Measurements from ENCODE around the gene HEMGN. TPM values are rescaled to one million over a fixed set of nuclear protein-coding genes. Genes with fewer than 3 reads are reported as not detected.

The HEMGN gene
- total and polyA plus RNA-seq, 10 of the 15 experiments (the other 5 are each of a cell fraction or from before 2014, with no cell fraction given), result 0.03 to 0.28 (median 0.09) TPM; not detected in 4

GRCh38 chr9:97889941-97890887 is 47.8 kb downstream of the HEMGN start (continued):
- TF ChIP-seq CHD4 (IDR thresholded peaks at IDR 0.05) (no peak), MEF2B (IDR thresholded peaks at IDR 0.05; ENCODE audit: partially characterized antibody, poor library complexity, severe bottlenecking) (no peak), ATF3 (IDR thresholded peaks at IDR 0.05; ENCODE audit: borderline replicate concordance, extremely low read depth, low read depth, low read length) (no peak), NFIC (IDR thresholded peaks at IDR 0.05; ENCODE audit: low read depth, low read length) (no peak), TCF12 (IDR thresholded peaks at IDR 0.05; ENCODE audit: low read depth, low read length) (no peak), IRF5 (IDR thresholded peaks at IDR 0.05; ENCODE audit: borderline replicate concordance) (no peak), E2F4 (IDR thresholded peaks at IDR 0.05; ENCODE audit: low read depth, low read length) (no peak), ZZZ3 (IDR thresholded peaks at IDR 0.05; ENCODE audit: control insufficient read depth, insufficient read length, low read depth) (no peak), SUPT20H (IDR thresholded peaks at IDR 0.05; ENCODE audit: borderline replicate concordance, control insufficient read depth, low read depth, low read length) (no peak), NFYB (IDR thresholded peaks at IDR 0.05; ENCODE audit: insufficient read depth, low read depth, low read length) (no peak), RAD21 (IDR thresholded peaks at IDR 0.05; ENCODE audit: insufficient read depth, low read depth, low read length) (peak; percentile 51), YY1 (IDR thresholded peaks at IDR 0.05; ENCODE audit: low read depth, low read length) (peak; percentile 70)

Measured in GM12878 (cell line).